HG03469 (cell line): ENCODE results near the gene CELF2.
"Not testable (repeated sequence)": the region's sequence is repeated elsewhere in the genome, so short reads cannot be mapped to it uniquely, and the experiment has no call there.

Experiments used
- ATAC-seq: cut with Tn5 transposase; IDR thresholded peaks from one replicate; pipeline ENCODE4 v1.9.1; 2021; ENCODE audit warnings: mild to moderate bottlenecking, moderate library complexity, moderate number of reproducible peaks; ENCODE audit not compliant: unreplicated experiment

Gene CELF2

DNA sequence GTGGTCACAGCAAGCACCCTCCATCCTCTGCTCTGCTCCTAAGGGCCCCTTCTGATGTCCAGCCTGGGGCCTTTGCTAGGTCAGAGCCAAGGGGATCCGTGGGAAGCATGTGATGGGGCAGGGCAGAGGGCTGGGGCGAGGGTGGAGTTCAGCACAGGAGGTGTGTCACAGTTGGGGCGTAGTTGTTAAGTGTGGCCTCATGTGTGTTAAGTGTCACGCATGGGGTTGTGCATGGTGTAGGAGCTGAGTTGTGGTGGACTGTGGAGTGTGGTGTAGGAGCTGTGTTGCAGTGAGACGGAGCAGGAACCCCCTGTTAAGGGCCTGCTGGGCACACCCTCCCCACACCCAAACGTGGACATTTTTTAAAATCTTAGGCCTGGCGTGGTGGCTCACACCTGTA lies 345.8 kb downstream of the CELF2 start:
- no peak for ATAC-seq

DNA sequence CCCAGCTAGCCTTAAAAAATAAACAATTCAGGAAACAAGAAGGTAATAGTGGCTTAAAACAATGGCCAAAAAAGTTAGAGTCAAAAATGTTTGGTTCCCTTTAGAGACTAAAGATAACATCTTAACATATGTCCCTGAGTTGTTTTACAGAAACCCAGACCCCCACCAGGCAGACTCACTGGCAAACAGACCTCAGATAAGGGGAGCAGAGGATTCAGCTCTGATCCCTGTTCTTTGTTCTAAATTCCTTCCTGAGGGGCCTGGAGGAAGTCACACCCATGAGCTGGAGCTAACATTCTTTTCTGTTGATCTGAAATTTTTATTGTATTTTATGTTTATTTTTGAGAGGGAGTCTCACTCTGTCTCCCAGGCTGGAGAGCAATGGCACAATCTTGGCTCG lies 346.6 kb downstream of the CELF2 start:
- no peak for ATAC-seq

DNA sequence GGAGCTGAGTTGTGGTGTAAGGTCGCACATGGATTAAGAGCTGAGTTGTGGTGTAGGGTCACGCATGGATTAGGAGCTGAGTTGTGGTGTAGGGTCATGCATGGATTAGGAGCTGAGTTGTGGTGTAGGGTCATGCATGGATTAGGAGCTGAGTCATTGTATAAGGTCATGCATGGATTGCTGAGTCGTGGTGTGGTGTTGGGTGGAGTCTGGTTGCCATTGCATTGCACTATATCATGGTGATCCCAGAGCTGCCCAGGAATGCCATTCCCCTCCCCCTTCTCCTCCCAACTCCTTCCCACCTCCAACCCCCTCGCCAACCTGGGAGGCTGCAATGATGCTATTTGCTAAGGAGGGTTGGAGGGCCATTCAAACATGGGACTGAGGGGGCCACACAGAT lies 349.2 kb downstream of the CELF2 start:
- not testable (repeated sequence) for ATAC-seq

DNA sequence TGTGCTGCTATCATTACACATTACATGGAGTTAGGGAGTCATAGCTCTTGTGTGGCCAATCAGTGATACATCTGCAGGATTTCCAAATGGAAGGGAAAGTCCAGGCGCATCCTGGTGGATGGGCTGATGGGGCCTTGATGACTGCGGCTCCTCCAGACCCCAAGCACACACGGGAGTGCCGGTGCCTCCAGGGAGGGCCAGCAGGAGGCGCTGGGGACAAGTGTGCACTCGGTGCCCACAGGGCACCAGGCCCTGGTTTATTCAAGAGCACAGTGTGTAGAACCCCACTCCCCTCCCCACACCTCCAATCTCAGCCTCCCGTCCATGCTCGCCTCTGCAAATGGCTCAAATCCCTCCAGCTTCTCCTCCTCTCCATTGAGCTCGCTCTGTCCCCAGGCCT lies 349.8 kb downstream of the CELF2 start:
- ATAC-seq = no peak

DNA sequence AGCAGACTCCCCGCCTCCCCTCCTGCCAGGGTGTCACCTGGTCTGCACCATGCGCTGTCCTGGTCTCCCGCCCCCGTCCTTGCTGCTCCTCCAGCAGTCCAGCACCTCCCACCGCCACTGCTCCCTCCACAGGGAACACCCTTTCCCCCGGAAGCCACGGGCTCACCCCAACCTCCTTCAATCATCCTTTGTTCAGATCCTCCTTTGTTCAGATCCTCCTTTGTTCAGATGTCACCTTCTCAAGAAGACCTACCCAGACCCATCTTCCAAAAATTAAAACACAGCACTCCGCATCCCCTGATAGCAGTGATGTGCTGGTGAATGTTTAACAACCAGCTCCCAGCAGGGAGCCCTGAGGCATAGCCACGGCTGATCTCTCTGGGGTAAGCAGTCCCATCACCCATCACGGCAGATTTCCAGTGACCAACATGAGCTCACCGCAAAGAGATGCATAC lies 356.1 kb downstream of the CELF2 start:
- no peak for ATAC-seq

DNA sequence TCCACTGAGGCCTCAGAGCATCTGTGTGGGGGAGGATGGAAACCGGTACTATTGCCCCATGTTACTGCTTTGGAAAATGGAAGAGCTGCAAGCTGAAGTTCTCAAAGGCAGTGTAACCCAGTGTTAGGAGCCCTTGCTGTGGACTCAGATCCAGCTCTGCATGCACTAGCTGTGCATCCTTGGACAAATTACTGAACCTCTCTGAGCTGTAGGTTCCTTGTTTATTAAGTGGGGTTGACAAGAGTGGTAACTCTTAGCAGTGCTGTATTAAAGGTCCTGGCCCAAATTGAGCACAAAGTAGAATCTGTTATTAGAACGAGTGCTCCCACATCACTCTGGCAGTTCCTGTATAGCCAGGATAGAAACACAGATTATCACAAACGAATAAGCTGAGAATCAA lies 359.6 kb downstream of the CELF2 start:
- ATAC-seq = no peak

DNA sequence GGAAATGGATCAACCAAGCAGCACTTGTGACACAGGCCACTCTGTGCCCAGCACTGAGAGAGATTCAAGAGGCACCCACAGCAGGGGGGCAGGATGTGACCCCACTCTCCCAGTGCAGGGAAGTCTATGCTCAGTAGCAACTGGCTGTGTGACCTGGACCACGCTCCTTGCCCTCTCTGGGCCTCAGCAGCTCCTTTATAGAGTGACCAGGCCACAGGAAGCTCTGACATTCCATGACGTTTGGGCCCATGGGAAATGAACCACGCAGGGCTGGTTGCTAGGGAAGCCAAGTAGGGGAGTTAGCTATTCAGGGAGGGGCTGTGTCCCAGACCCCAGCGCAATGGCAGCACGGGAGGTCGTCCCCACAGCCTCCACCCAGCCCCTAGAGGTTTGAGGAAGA lies 361.2 kb downstream of the CELF2 start:
- ATAC-seq = no peak

DNA sequence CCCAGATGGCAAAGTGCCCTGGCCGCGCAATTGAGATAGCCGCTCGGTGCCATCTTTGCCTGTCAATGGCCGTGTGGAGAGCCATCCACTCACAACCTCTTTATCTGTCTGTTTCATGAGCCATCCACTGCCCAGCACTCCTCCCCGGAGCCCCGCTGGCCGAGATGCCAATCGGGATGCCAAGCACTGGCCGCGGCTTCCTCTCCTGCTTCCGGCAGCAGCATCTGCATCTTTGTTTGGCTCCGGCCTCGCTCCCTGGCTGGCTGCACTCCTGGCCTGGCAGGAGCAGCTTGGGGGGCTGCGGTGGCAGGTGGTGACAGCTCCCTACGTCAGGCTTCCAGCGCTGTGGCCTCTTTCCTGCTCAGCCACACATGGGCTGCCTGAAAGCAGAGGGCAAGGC lies 362.1 kb downstream of the CELF2 start:
- ATAC-seq = no peak

DNA sequence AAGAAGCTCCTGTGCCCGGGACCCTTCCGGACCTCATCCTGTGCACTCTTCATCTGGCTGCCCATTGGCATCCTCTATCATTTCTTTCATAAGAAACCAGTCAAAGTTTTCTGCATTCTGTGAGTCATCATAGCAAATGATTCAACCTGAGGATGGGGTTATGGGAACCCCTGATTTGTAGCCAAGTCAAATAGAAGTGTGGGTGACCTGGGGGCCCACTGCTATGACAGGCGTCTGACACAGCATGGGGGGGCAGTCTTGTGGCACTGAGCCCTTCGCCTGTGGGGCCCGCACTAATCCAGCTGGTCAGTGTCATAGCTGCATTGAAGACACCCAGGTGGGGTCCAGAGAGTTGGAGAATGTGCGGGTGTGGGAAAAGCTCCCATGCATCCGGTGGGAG lies 363.4 kb downstream of the CELF2 start:
- ATAC-seq = no peak

DNA sequence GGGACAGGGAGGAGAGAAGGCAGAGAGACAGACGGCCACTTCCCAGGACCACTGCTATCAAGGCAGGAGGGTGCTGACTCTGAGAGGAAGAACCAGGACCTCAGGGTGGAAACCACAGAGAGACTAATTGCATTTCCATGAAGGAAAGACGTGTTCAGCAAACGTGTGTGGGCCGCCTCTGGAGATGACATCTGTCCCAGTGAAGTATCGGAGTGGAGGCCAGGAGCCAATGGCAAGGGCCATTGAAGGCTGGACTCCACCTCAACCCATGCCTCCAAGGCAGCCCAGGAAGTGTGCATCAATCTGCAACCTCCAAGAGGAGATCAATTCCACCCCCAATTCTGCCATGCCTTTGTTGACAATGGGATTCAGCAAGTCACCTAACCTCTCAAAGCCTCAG lies 363.8 kb downstream of the CELF2 start:
- ATAC-seq = no peak

DNA sequence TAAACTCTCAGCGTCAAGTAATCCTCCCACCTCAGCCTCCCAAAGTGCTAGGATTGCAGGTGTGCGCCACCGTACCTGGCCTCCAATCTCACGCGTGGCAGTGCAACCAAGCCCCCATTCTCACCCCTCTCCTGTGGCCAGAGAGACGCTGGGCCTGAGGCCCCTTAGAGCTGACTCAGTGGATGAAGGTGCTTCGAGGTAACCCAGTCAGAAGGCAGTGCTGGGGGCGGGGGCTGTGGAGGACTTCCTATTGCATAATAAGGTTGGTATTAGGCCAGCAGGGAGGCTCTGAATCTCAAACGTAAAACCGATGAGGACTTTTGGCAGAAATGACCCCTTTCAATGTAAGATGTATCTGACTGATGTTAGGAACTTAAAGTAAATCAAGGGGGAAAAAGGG lies 364.5 kb downstream of the CELF2 start:
- ATAC-seq = no peak

DNA sequence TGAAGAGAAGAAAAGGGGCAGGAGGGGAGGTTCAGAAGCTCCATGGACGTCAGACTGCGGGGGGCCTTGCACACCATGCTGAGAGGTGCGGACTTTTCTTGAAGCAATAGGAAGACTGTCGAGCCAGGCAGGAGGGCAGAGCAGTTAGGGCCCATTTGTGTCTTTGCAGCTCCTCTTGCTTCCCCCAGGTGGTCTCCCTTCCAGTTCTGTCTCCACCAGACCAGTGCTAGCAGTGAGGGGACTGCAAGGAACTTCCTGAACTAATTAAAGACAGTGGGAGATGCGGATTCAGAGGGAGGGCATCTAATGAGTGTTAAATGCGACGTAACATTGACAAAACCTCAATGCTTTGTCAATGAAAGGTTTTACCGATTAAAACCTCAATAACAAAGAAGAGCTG lies 368.4 kb downstream of the CELF2 start:
- no peak for ATAC-seq
